IPS-20b (cell line): Measurements from ENCODE around the gene SETDB1.
A peak's percentile ranks its signal among the peaks of the same experiment; 100 is the strongest.

ENCODE experiments used
- H3K27ac ChIP-seq: one replicate; pipeline ENCODE4 v1.5.1; 2013; ENCODE audit warnings: low read length
- H3K27me3 ChIP-seq: 2 replicates; pipeline ENCODE4 v1.6.1; 2013; ENCODE audit warnings: mild to moderate bottlenecking, low read length, inconsistent platforms; ENCODE audit not compliant: insufficient read depth
- H3K36me3 ChIP-seq: 2 replicates; pipeline ENCODE4 v1.6.1; 2013; ENCODE audit warnings: low read depth, mild to moderate bottlenecking, inconsistent platforms, low read length, moderate library complexity; ENCODE audit not compliant: insufficient read depth
- H3K4me1 ChIP-seq: 2 replicates; pipeline ENCODE4 v1.6.1; 2013; ENCODE audit warnings: mild to moderate bottlenecking, control low read depth, inconsistent platforms, low read length, moderate library complexity; ENCODE audit not compliant: insufficient read depth
- H3K4me3 ChIP-seq: 2 replicates; pipeline ENCODE4 v1.5.1; 2013; ENCODE audit warnings: mild to moderate bottlenecking, low read length, inconsistent platforms
- H3K9ac ChIP-seq: 2 replicates; pipeline ENCODE4 v1.6.1; 2013; ENCODE audit warnings: low read depth, mild to moderate bottlenecking, inconsistent platforms, low read length, moderate library complexity
- H3K9me3 ChIP-seq: 2 replicates; pipeline ENCODE4 v1.6.1; 2013; ENCODE audit warnings: mild to moderate bottlenecking, low read depth, low read length, inconsistent platforms; ENCODE audit not compliant: insufficient read depth

Gene SETDB1

GRCh38 chr1:151008244-151009205, 82.4 kb downstream of the SETDB1 start, which contains the start of gene PRUNE1:
TSS of gene PRUNE1 (plus strand) at chr1:151008449. CDS start at chr1:151008633, 184 bp downstream.
- 0 out of 2 replicates have a peak, but pooled peaks cover 4% of the 10 kb centered on the region for H3K36me3 ChIP-seq
- peak within 1 kb of the TSS; percentile 88 for H3K9ac ChIP-seq
- peaks cover 20% of the 10 kb centered on the region for H3K4me1 ChIP-seq
- no peaks in the 10 kb centered on the region for H3K27me3 ChIP-seq
- no peaks in the 10 kb centered on the region for H3K9me3 ChIP-seq
- H3K4me3 ChIP-seq = peak within 1 kb of the TSS; percentile 92
- no peak within 1 kb of the TSS for H3K27ac ChIP-seq

- H3K9ac ChIP-seq = peak overlapping the region; percentile 88
- no peak overlapping the region for H3K27ac ChIP-seq
- H3K4me1 ChIP-seq = peaks cover 20% of the 10 kb centered on the region
- H3K27me3 ChIP-seq = no peaks in the 10 kb centered on the region
- H3K9me3 ChIP-seq = no peaks in the 10 kb centered on the region
- H3K36me3 ChIP-seq = 0 out of 2 replicates have a peak, but pooled peaks cover 4% of the 10 kb centered on the region
- peak overlapping the region; percentile 92 for H3K4me3 ChIP-seq
Observed at GRCh38 chr1:151009206-151009587, 83.0 kb downstream of the SETDB1 start.

- H3K4me3 ChIP-seq = peak overlapping the region; percentile 92; the same call in 1 of the 2 replicates
- H3K27me3 ChIP-seq = no peaks in the 10 kb centered on the region
- 0 out of 2 replicates have a peak, but pooled peaks cover 4% of the 10 kb centered on the region for H3K36me3 ChIP-seq
- H3K4me1 ChIP-seq = peaks cover 20% of the 10 kb centered on the region
- peak overlapping the region; percentile 88; the same call in 1 of the 2 replicates for H3K9ac ChIP-seq
- H3K9me3 ChIP-seq = no peaks in the 10 kb centered on the region
- H3K27ac ChIP-seq = no peak overlapping the region
Observed at GRCh38 chr1:151009674-151010345, 83.6 kb downstream of the SETDB1 start.

GRCh38 chr1:151010346-151010726, 84.2 kb downstream of the SETDB1 start:
- Histone ChIP-seq H3K9me3 (no peaks in the 10 kb centered on the region), H3K36me3 (0 out of 2 replicates have a peak, but pooled peaks cover 4% of the 10 kb centered on the region), H3K27me3 (no peaks in the 10 kb centered on the region), H3K4me3 (no peak overlapping the region), H3K4me1 (peaks cover 20% of the 10 kb centered on the region), H3K9ac (no peak overlapping the region), H3K27ac (no peak overlapping the region)

GRCh38 chr1:151011154-151011850, 85.1 kb downstream of the SETDB1 start:
- Histone ChIP-seq H3K27me3 (no peaks in the 10 kb centered on the region), H3K9me3 (no peaks in the 10 kb centered on the region), H3K9ac (no peak overlapping the region), H3K4me3 (no peak overlapping the region), H3K4me1 (peaks cover 12% of the 10 kb centered on the region; the same call in 1 of the 2 replicates), H3K36me3 (0 out of 2 replicates have a peak, but pooled peaks cover 4% of the 10 kb centered on the region), H3K27ac (no peak overlapping the region)

- Histone ChIP-seq H3K27ac (no peak overlapping the region), H3K36me3 (peaks cover 7% of the 10 kb centered on the region; the same call in 1 of the 2 replicates), H3K4me1 (peaks cover 7% of the 10 kb centered on the region; the same call in 1 of the 2 replicates), H3K9me3 (no peaks in the 10 kb centered on the region), H3K27me3 (no peaks in the 10 kb centered on the region), H3K9ac (no peak overlapping the region), H3K4me3 (no peak overlapping the region)
Observed at GRCh38 chr1:151012684-151013471, 86.7 kb downstream of the SETDB1 start.

- Histone ChIP-seq H3K36me3 (peaks cover 13% of the 10 kb centered on the region), H3K9ac (no peak overlapping the region), H3K4me3 (no peak overlapping the region)
Observed at GRCh38 chr1:151013518-151013917, 87.4 kb downstream of the SETDB1 start.

More at GRCh38 chr1:151013518-151013917, 87.4 kb downstream of the SETDB1 start:
- no peaks in the 10 kb centered on the region for H3K27me3 ChIP-seq
- no peaks in the 10 kb centered on the region for H3K9me3 ChIP-seq
- peaks cover 5% of the 10 kb centered on the region; the same call in 1 of the 2 replicates for H3K4me1 ChIP-seq
- H3K27ac ChIP-seq = no peak overlapping the region
